ENCODE data around the gene ACAP2.

ACAP2 gene

DNA sequence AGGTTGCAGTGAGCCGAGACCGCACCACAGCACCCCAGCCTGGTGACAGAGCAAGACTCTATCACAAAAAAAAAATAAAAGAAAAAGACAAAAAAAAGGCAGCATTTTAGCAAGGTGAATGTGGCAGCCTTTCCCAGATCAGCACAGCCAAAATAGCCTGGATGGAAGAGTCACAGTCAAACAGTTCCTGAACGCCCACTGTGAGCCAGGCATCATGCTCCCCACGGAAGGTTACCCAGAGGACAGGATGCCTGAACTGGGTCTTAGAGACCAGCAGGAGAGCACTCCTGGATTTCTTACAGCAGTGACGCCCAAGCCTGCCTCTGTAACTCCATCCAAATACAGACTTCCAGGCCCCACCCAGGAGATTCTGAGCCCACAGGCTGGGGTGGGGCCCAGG, 176.4 kb downstream of the ACAP2 start:
- no peak overlapping the region for H3K4me2 ChIP-seq (ENCODE audit: low read length)
- H3K79me2 ChIP-seq (ENCODE audit: control insufficient read depth, insufficient read depth, low read length, poor library complexity): peaks cover 5% of the 10 kb centered on the region
- no peak overlapping the region for H2AK5ac ChIP-seq (ENCODE audit: low read length)
- H4K12ac ChIP-seq (ENCODE audit: low read depth, low read length): no peak overlapping the region
- no peak overlapping the region for H3K9ac ChIP-seq (ENCODE audit: low read length)
- H2BK120ac ChIP-seq (ENCODE audit: insufficient read depth, low read length, poor library complexity): no peak overlapping the region
- no peak overlapping the region for H3K27ac ChIP-seq (ENCODE audit: low read depth, low read length)
- H2BK12ac ChIP-seq (ENCODE audit: low read length): no peak overlapping the region
- no peak overlapping the region for H2AFZ ChIP-seq (ENCODE audit: insufficient read depth, low read length, poor library complexity)
- no CpG with 5 or more reads among the region's 5 CpGs for WGBS (ENCODE audit: extremely low coverage, insufficient coverage, insufficient read length)
- no peaks in the 10 kb centered on the region for H3K27me3 ChIP-seq (ENCODE audit: insufficient read depth, low read length)
- no peak for DNase-seq
- H3K4ac ChIP-seq (ENCODE audit: low read depth, low read length): no peak overlapping the region
- no peak overlapping the region for H3K14ac ChIP-seq (ENCODE audit: low read length)
- peaks cover 8% of the 10 kb centered on the region for H3K79me1 ChIP-seq (ENCODE audit: low read length)
- H2BK5ac ChIP-seq (ENCODE audit: low read depth, low read length, poor library complexity): no peak overlapping the region
- no peak overlapping the region for H4K91ac ChIP-seq (ENCODE audit: low read depth, low read length)
- no peak overlapping the region for H3K18ac ChIP-seq (ENCODE audit: low read length)
- no peak overlapping the region for H3K4me3 ChIP-seq (ENCODE audit: low read depth, low read length)
- no peak overlapping the region for H4K8ac ChIP-seq (ENCODE audit: low read depth, low read length)
- peaks cover 2% of the 10 kb centered on the region in 2 experiments for H3K36me3 ChIP-seq (ENCODE audit: control insufficient read depth in 1 of 2, insufficient read depth in 2 of 2, low read length in 2 of 2)
- H3K23ac ChIP-seq (ENCODE audit: low read length): no peak overlapping the region
- no peaks in the 10 kb centered on the region for H3K9me3 ChIP-seq (ENCODE audit: insufficient read depth, low read depth, low read length)
- H3K4me1 ChIP-seq (ENCODE audit: control insufficient read depth in 1 of 2, insufficient read depth in 2 of 2, low read length in 2 of 2): peaks cover 5 to 13% of the 10 kb centered on the region in 2 experiments

DNA sequence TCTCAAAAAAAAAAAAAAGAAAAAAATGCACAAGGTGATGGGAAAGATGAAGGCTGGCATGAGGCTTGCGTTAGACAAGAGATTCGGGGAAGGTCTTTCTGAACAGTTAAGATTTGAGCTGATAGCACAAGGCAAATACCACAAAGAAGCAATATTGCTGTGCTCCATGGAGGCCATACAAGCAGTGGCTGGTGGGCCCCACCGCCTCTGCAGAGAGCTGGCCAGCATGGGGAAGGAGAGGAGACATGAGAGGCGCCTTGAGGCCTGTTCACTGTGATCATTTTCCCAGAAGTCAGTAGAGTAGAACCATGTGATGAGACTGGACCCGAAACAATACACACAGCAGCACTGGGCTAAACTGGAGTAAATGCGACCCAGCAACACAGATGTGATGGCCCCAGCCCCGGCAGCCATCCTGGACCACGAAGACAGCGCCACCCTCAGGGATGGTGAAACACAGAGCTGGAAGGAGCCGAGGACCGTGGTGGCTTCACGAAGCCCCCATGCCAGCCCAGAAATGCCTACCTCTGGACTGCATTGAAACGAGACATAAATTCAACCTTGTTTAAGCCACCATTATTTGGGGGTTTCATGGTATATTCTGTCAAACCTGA, 177.3 kb downstream of the ACAP2 start:
- no CpG with 5 or more reads among the region's 13 CpGs for WGBS (ENCODE audit: extremely low coverage, insufficient coverage, insufficient read length)
- H3K4me2 ChIP-seq (ENCODE audit: low read length): no peak overlapping the region
- no peak overlapping the region for H4K12ac ChIP-seq (ENCODE audit: low read depth, low read length)
- no peak overlapping the region for H3K18ac ChIP-seq (ENCODE audit: low read length)
- no peak overlapping the region for H2BK120ac ChIP-seq (ENCODE audit: insufficient read depth, low read length, poor library complexity)
- H4K91ac ChIP-seq (ENCODE audit: low read depth, low read length): no peak overlapping the region
- H3K79me1 ChIP-seq (ENCODE audit: low read length): peaks cover 2% of the 10 kb centered on the region
- H3K36me3 ChIP-seq (ENCODE audit: control insufficient read depth in 1 of 2, insufficient read depth in 2 of 2, low read length in 2 of 2): peaks cover 2% of the 10 kb centered on the region in 2 experiments
- no peak for DNase-seq
- peaks cover 7 to 14% of the 10 kb centered on the region in 2 experiments for H3K4me1 ChIP-seq (ENCODE audit: control insufficient read depth in 1 of 2, insufficient read depth in 2 of 2, low read length in 2 of 2)
- H2BK12ac ChIP-seq (ENCODE audit: low read length): no peak overlapping the region
- H2BK5ac ChIP-seq (ENCODE audit: low read depth, low read length, poor library complexity): no peak overlapping the region
- H3K79me2 ChIP-seq (ENCODE audit: control insufficient read depth, insufficient read depth, low read length, poor library complexity): peaks cover 2% of the 10 kb centered on the region
- H4K8ac ChIP-seq (ENCODE audit: low read depth, low read length): no peak overlapping the region
- H2AK5ac ChIP-seq (ENCODE audit: low read length): no peak overlapping the region
- no peak overlapping the region for H3K4ac ChIP-seq (ENCODE audit: low read depth, low read length)
- H3K9ac ChIP-seq (ENCODE audit: low read length): no peak overlapping the region
- no peak overlapping the region for H3K14ac ChIP-seq (ENCODE audit: low read length)
- no peak overlapping the region for H2AFZ ChIP-seq (ENCODE audit: insufficient read depth, low read length, poor library complexity)
- no peaks in the 10 kb centered on the region for H3K27me3 ChIP-seq (ENCODE audit: insufficient read depth, low read length)
- no peak overlapping the region for H3K27ac ChIP-seq (ENCODE audit: low read depth, low read length)
- H3K4me3 ChIP-seq (ENCODE audit: low read depth, low read length): no peak overlapping the region
- no peaks in the 10 kb centered on the region for H3K9me3 ChIP-seq (ENCODE audit: insufficient read depth, low read depth, low read length)
- H3K23ac ChIP-seq (ENCODE audit: low read length): peak overlapping the region; percentile 6

DNA sequence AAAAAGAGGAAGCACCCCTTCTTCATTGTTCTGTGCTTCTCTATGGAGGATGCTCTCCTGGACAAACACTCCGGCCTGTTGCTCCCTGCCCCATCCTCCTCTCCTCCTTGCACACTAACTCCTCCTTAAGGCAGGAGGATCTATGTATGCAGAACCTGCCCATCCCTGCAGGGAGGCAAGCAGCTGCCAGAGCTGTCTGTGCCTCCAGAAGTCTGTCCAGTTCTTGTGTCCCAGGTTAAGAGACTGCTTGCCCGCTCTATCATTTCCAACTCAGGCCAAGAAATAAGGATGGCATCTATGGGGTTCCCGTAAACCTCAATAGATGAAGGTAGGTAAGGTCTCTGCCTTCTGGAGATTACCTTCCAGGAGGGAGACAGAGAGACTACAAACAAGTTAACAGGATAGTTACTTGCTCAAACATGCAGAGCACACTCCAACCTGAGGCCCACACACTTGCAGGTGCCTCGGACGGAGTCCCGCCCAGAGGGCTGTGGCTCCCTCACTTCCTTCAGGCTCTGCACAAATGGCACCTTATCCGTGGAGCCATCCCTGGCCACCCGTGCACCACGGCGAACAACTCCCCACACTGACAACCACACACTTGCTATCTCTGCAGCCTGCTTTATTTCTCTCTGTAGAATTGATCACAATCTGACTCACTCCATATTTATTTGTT, 178.8 kb downstream of the ACAP2 start:
- Histone ChIP-seq H2AK5ac (ENCODE audit: low read length) (no peak overlapping the region), H3K27ac (ENCODE audit: low read depth, low read length) (no peak overlapping the region), H2BK120ac (ENCODE audit: insufficient read depth, low read length, poor library complexity) (no peak overlapping the region), H3K4me2 (ENCODE audit: low read length) (no peak overlapping the region), H3K9me3 (ENCODE audit: insufficient read depth, low read depth, low read length) (no peaks in the 10 kb centered on the region), H4K8ac (ENCODE audit: low read depth, low read length) (no peak overlapping the region), H2BK5ac (ENCODE audit: low read depth, low read length, poor library complexity) (no peak overlapping the region), H3K79me1 (ENCODE audit: low read length) (peaks cover 11% of the 10 kb centered on the region), H4K91ac (ENCODE audit: low read depth, low read length) (no peak overlapping the region), H2BK12ac (ENCODE audit: low read length) (no peak overlapping the region), H3K23ac (ENCODE audit: low read length) (no peak overlapping the region), H3K27me3 (ENCODE audit: insufficient read depth, low read length) (no peaks in the 10 kb centered on the region), H3K4me1 (ENCODE audit: control insufficient read depth in 1 of 2, insufficient read depth in 2 of 2, low read length in 2 of 2) (peaks cover 6 to 9% of the 10 kb centered on the region in 2 experiments), H3K36me3 (ENCODE audit: control insufficient read depth in 1 of 2, insufficient read depth in 2 of 2, low read length in 2 of 2) (peaks cover 2% of the 10 kb centered on the region in 2 experiments), H3K79me2 (ENCODE audit: control insufficient read depth, insufficient read depth, low read length, poor library complexity) (peaks cover 4% of the 10 kb centered on the region), H2AFZ (ENCODE audit: insufficient read depth, low read length, poor library complexity) (no peak overlapping the region), H3K4me3 (ENCODE audit: low read depth, low read length) (no peak overlapping the region), H3K4ac (ENCODE audit: low read depth, low read length) (no peak overlapping the region), H3K18ac (ENCODE audit: low read length) (no peak overlapping the region), H3K9ac (ENCODE audit: low read length) (no peak overlapping the region), H4K12ac (ENCODE audit: low read depth, low read length) (no peak overlapping the region), H3K14ac (ENCODE audit: low read length) (no peak overlapping the region)
- WGBS (ENCODE audit: extremely low coverage, insufficient coverage, insufficient read length): no CpG with 5 or more reads among the region's 10 CpGs
- DNase-seq: no peak

DNA sequence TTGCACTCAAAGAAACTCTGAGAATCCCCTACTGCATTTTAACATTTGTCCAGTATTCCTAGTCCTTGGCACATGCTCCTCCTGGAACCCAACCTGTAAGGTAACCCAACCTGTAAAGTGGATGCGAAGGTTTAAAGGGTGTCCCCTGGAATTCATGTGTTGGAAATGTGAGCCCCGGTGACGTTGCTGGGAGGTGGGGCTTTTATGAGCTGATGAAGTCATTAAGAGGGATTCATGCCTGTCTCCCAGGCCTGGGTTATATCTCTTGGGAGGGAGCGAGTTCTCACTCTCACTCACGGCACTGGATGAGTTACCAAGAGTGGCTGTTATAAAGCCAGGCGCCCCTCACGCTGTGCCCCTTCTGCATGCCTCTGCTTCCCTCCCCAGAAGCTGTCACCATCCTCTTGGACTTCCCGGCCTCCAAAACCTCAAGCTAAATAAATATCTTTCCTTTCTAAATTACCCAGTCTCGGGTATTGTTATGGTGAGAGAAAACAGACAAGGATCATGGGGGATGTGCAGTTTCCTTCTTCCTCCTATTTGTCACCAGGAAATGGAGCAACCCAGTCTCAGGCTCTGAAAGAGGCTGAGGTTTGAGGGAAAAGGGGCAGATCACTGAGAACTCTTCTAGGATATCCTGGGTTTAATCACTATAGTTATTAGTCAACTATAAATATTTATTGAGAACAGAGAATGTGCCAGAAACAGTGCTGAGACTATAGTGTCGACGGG, 179.5 kb downstream of the ACAP2 start:
- Histone ChIP-seq H3K9ac (ENCODE audit: low read length) (no peak overlapping the region), H4K8ac (ENCODE audit: low read depth, low read length) (no peak overlapping the region), H3K4ac (ENCODE audit: low read depth, low read length) (no peak overlapping the region), H2AK5ac (ENCODE audit: low read length) (no peak overlapping the region), H3K4me1 (ENCODE audit: control insufficient read depth in 1 of 2, insufficient read depth in 2 of 2, low read length in 2 of 2) (peaks cover 5 to 11% of the 10 kb centered on the region in 2 experiments), H3K4me2 (ENCODE audit: low read length) (no peak overlapping the region), H3K36me3 (ENCODE audit: control insufficient read depth in 1 of 2, insufficient read depth in 2 of 2, low read length in 2 of 2) (peaks cover 2% of the 10 kb centered on the region in 2 experiments), H3K9me3 (ENCODE audit: insufficient read depth, low read depth, low read length) (peaks cover 2% of the 10 kb centered on the region), H2BK12ac (ENCODE audit: low read length) (no peak overlapping the region), H3K79me2 (ENCODE audit: control insufficient read depth, insufficient read depth, low read length, poor library complexity) (peaks cover 2% of the 10 kb centered on the region), H4K12ac (ENCODE audit: low read depth, low read length) (no peak overlapping the region), H2BK120ac (ENCODE audit: insufficient read depth, low read length, poor library complexity) (no peak overlapping the region), H3K14ac (ENCODE audit: low read length) (no peak overlapping the region), H3K4me3 (ENCODE audit: low read depth, low read length) (no peak overlapping the region), H4K91ac (ENCODE audit: low read depth, low read length) (no peak overlapping the region), H3K23ac (ENCODE audit: low read length) (no peak overlapping the region), H3K79me1 (ENCODE audit: low read length) (peaks cover 12% of the 10 kb centered on the region), H2AFZ (ENCODE audit: insufficient read depth, low read length, poor library complexity) (no peak overlapping the region), H3K27me3 (ENCODE audit: insufficient read depth, low read length) (no peaks in the 10 kb centered on the region), H2BK5ac (ENCODE audit: low read depth, low read length, poor library complexity) (no peak overlapping the region), H3K18ac (ENCODE audit: low read length) (no peak overlapping the region), H3K27ac (ENCODE audit: low read depth, low read length) (no peak overlapping the region)
- WGBS (ENCODE audit: extremely low coverage, insufficient coverage, insufficient read length): no CpG with 5 or more reads among the region's 11 CpGs
- no peak for DNase-seq
